Left lung (tissue), 10 donors: ENCODE measurements around the gene SEC22A. TPM values are rescaled to one million over a fixed set of nuclear protein-coding genes. Genes with fewer than 3 reads are reported as not detected.

Experiments used
- ATAC-seq: fragments of 200-7000 bp; cut with Tn5 transposase; one replicate; pipeline ENCODE4 v1.9.1; 2020; ENCODE audit warnings: moderate library complexity
- DNase-seq, 4 donors: peaks; one replicate each; pipeline ENCODE4 v3.0.0-alpha.2; 2013 to 2020
- H3K27ac ChIP-seq, 2 donors: fragments of 200-600 bp; sonication (generic) in 1 of 2; one replicate each; pipeline versions ENCODE4 v1.5.0 to v1.8.0; 2020 to 2021
- H3K27me3 ChIP-seq, 2 donors: fragments of 200-600 bp; sonication (generic) in 1 of 2; one replicate each; pipeline versions ENCODE4 v1.5.0 to v1.8.0; 2020 to 2021
- H3K36me3 ChIP-seq, 2 donors: fragments of 200-600 bp; sonication (generic) in 1 of 2; one replicate each; pipeline versions ENCODE4 v1.5.0 to v1.8.0; 2020 to 2021
- H3K4me1 ChIP-seq, 2 donors: fragments of 200-600 bp; one replicate each; pipeline ENCODE4 v1.8.0; 2021
- H3K4me3 ChIP-seq, 2 donors: fragments of 200-600 bp; sonication (generic) in 1 of 2; one replicate each; pipeline versions ENCODE4 v1.5.0 to v1.8.0; 2020 to 2021; ENCODE audit warnings: mild to moderate bottlenecking in 1 of 2
- H3K9me3 ChIP-seq, 2 donors: fragments of 200-600 bp; sonication (generic) in 1 of 2; one replicate each; pipeline versions ENCODE4 v1.5.0 to v1.8.0; 2020 to 2021
- CTCF ChIP-seq, 2 donors: fragments of 200-600 bp; sonication (generic) in 1 of 2; IDR thresholded peaks; one replicate each; pipeline versions ENCODE4 v1.5.0 to v1.8.0; 2021; ENCODE audit warnings: antibody characterized with exemption in 2 of 2
- intact Hi-C, 2 donors: fragments of 100-400 bp; cut with DNase I; formaldehyde crosslinking; loops; one replicate each; pipeline versions ENCODE4 v1.11.2 to v1.14.2; 2022
- polyA plus RNA-seq, 6 donors: library from polyadenylated mRNA; unstranded; fragments of 120-200 nt; gene quantifications; one replicate each; pipeline ENCODE4 v1.2.1, GENCODE V29; 2013; ENCODE audit not compliant: insufficient read length in 6 of 6
- total RNA-seq, 2 donors: library from RNA; stranded (reverse); fragmentation: NEBNext Ultra II Directional; extraction: Animal tissue kit (Norgen Biotek cat#: 25700); gene quantifications; one replicate each; pipeline ENCODE4 v1.2.1, GENCODE V29; 2021
- donor health status: DM: no; HTN: yes; CAD: no.
- donor health status: DM: no; HTN: no; CAD: no.

SEC22A gene
- total and polyA plus RNA-seq, 8 donors, result 15.7 to 35.9 (median 27.8) TPM

- H3K4me1 ChIP-seq, result no peaks in the 10 kb centered on the region
- ATAC-seq (peak; percentile 84), DNase-seq (no peak)
- no peaks in the 10 kb centered on the region for H3K9me3 ChIP-seq
- peaks cover 0 to 7% of the 10 kb centered on the region in 2 donors for H3K36me3 ChIP-seq
- intact Hi-C loops, result no loop called here
- no peak for TF ChIP-seq CTCF (IDR thresholded peaks at IDR 0.05)
- no peaks in the 10 kb centered on the region for H3K27me3 ChIP-seq
- H3K27ac ChIP-seq, result no peak overlapping the region
- H3K4me3 ChIP-seq, result no peak overlapping the region
These were observed 73.9 kb downstream of the SEC22A start for GRCh38 chr3:123275691-123276090.

- intact Hi-C loops, result no loop called here
- Histone ChIP-seq H3K9me3 (no peaks in the 10 kb centered on the region), H3K27me3 (no peaks in the 10 kb centered on the region), H3K4me3 (no peak overlapping the region), H3K27ac (no peak overlapping the region), H3K36me3 (peaks cover 0 to 6% of the 10 kb centered on the region in 2 donors), H3K4me1 (no peaks in the 10 kb centered on the region)
- ATAC-seq (no peak), DNase-seq (no peak)
- no peak for TF ChIP-seq CTCF (IDR thresholded peaks at IDR 0.05)
These were observed 74.7 kb downstream of the SEC22A start for GRCh38 chr3:123276346-123277006.

- ATAC-seq (no peak), DNase-seq (peak in 1 of 4 donors; percentile 28)
- H3K4me1 ChIP-seq, result no peaks in the 10 kb centered on the region
- H3K4me3 ChIP-seq, result no peak overlapping the region
- no peaks in the 10 kb centered on the region for H3K9me3 ChIP-seq
- H3K27ac ChIP-seq, result no peak overlapping the region
- intact Hi-C loops, result no loop called here
- no peaks in the 10 kb centered on the region for H3K27me3 ChIP-seq
- H3K36me3 ChIP-seq, result no peaks in the 10 kb centered on the region
- no peak for TF ChIP-seq CTCF (IDR thresholded peaks at IDR 0.05)
These were observed 75.4 kb downstream of the SEC22A start for GRCh38 chr3:123277106-123277505.

GRCh38 chr3:123278446-123278845 lies 76.7 kb downstream of the SEC22A start:
- no peaks in the 10 kb centered on the region for H3K4me1 ChIP-seq
- ATAC-seq, result no peak
- TF ChIP-seq CTCF (IDR thresholded peaks at IDR 0.05), result no peak
- H3K27ac ChIP-seq, result no peak overlapping the region
- intact Hi-C loops, result no loop called here
- H3K36me3 ChIP-seq, result no peaks in the 10 kb centered on the region
- H3K9me3 ChIP-seq, result no peaks in the 10 kb centered on the region
- no peaks in the 10 kb centered on the region for H3K27me3 ChIP-seq
- DNase-seq, result no peak
- H3K4me3 ChIP-seq, result no peak overlapping the region

- H3K4me1 ChIP-seq, result no peaks in the 10 kb centered on the region
- H3K36me3 ChIP-seq, result no peaks in the 10 kb centered on the region
- H3K27ac ChIP-seq, result no peak overlapping the region
- no peak for TF ChIP-seq CTCF (IDR thresholded peaks at IDR 0.05)
- intact Hi-C loops, result no loop called here
- H3K4me3 ChIP-seq, result no peak overlapping the region
- DNase-seq (no peak), ATAC-seq (no peak)
- no peaks in the 10 kb centered on the region for H3K27me3 ChIP-seq
- H3K9me3 ChIP-seq, result no peaks in the 10 kb centered on the region
These were observed 77.4 kb downstream of the SEC22A start for GRCh38 chr3:123279121-123279520.
